Measurements from ENCODE around the gene P2RY2. TPM values are rescaled to one million over a fixed set of nuclear protein-coding genes. Genes with fewer than 3 reads are reported as not detected.

The P2RY2 gene
- total RNA-seq, 4 donors from 2014 or later = 36.2 to 50.3 (median 43.8) TPM

GRCh38 chr11:73199446-73199845, 18.6 kb upstream of the P2RY2 start:
- WGBS, 2 donors = 80 to 91% methylated on average over 4 of the region's 4 CpGs
- no peaks in the 10 kb centered on the region for H3K36me3 ChIP-seq
- no peak overlapping the region for H3K4me3 ChIP-seq
- H3K27ac ChIP-seq = peak overlapping the region; percentile 55 to 98 (median 89)
- no peak for TF ChIP-seq CTCF (IDR thresholded peaks at IDR 0.05)
- no peak for TF ChIP-seq POLR2A (IDR thresholded peaks at IDR 0.05)
- no peaks in the 10 kb centered on the region for H3K27me3 ChIP-seq
- H3K9me3 ChIP-seq = no peaks in the 10 kb centered on the region
- intact Hi-C loops (cut with DNase I) = no loop called here
- peaks cover 24 to 85% (median 50%) of the 10 kb centered on the region in 3 donors for H3K4me1 ChIP-seq
- no peak for DNase-seq

GRCh38 chr11:73200256-73200655, 17.8 kb upstream of the P2RY2 start:
- Histone ChIP-seq H3K27ac (peak overlapping the region; percentile 71 to 98 (median 89)), H3K36me3 (no peaks in the 10 kb centered on the region), H3K9me3 (no peaks in the 10 kb centered on the region), H3K27me3 (no peaks in the 10 kb centered on the region), H3K4me1 (peaks cover 19 to 77% (median 47%) of the 10 kb centered on the region in 3 donors), H3K4me3 (peak overlapping the region in 1 of 4 donors; percentile 9)
- intact Hi-C loops (cut with DNase I) = no loop called here
- DNase-seq = no peak
- TF ChIP-seq CTCF (IDR thresholded peaks at IDR 0.05) = no peak
- TF ChIP-seq POLR2A (IDR thresholded peaks at IDR 0.05) = no peak

GRCh38 chr11:73201249-73201648, 16.8 kb upstream of the P2RY2 start:
- no peaks in the 10 kb centered on the region for H3K27me3 ChIP-seq
- H3K4me3 ChIP-seq = peak overlapping the region in 1 of 4 donors; percentile 13
- no peak for DNase-seq
- no peaks in the 10 kb centered on the region for H3K36me3 ChIP-seq
- intact Hi-C loops (cut with DNase I) = no loop called here
- H3K27ac ChIP-seq = peak overlapping the region; percentile 80 to 98 (median 89)
- peaks cover 11 to 67% (median 41%) of the 10 kb centered on the region in 3 donors for H3K4me1 ChIP-seq
- TF ChIP-seq POLR2A (IDR thresholded peaks at IDR 0.05) = no peak
- TF ChIP-seq CTCF (IDR thresholded peaks at IDR 0.05) = no peak
- H3K9me3 ChIP-seq = no peaks in the 10 kb centered on the region
- 31 to 56% methylated on average over 4 to 6 of the region's 6 CpGs for WGBS, 2 donors

- H3K27ac ChIP-seq = peak overlapping the region; percentile 80 to 98 (median 89)
- no peak for TF ChIP-seq CTCF (IDR thresholded peaks at IDR 0.05)
- H3K9me3 ChIP-seq = no peaks in the 10 kb centered on the region
- WGBS, 2 donors = 86 to 96% methylated on average over 3 to 6 of the region's 8 CpGs
- H3K4me1 ChIP-seq = peaks cover 7 to 58% (median 32%) of the 10 kb centered on the region in 3 donors
- no peak for DNase-seq
- no peaks in the 10 kb centered on the region for H3K27me3 ChIP-seq
- intact Hi-C loops (cut with DNase I) = no loop called here
- peak overlapping the region in 1 of 4 donors; percentile 13 for H3K4me3 ChIP-seq
- H3K36me3 ChIP-seq = no peaks in the 10 kb centered on the region
Observed at GRCh38 chr11:73201888-73202780, 15.9 kb upstream of the P2RY2 start.

- H3K36me3 ChIP-seq = no peaks in the 10 kb centered on the region
- no peak for DNase-seq
- no peak overlapping the region for H3K27ac ChIP-seq
- peaks cover 7 to 47% (median 26%) of the 10 kb centered on the region in 3 donors for H3K4me1 ChIP-seq
- no peak for TF ChIP-seq POLR2A (IDR thresholded peaks at IDR 0.05)
- no peak for TF ChIP-seq CTCF (IDR thresholded peaks at IDR 0.05)
- no peak overlapping the region for H3K4me3 ChIP-seq
- 78 to 86% methylated on average over 6 of the region's 6 CpGs for WGBS, 2 donors
- no peaks in the 10 kb centered on the region for H3K27me3 ChIP-seq
- intact Hi-C loops (cut with DNase I) = no loop called here
- H3K9me3 ChIP-seq = no peaks in the 10 kb centered on the region
Observed at GRCh38 chr11:73203322-73203721, 14.8 kb upstream of the P2RY2 start.

Measured in esophagus squamous epithelium (tissue), 5 donors.